ENCODE measurements around the gene DBR1.
"Not testable (repeated sequence)": the region's sequence is repeated elsewhere in the genome, so short reads cannot be mapped to it uniquely, and the experiment has no call there.

Gene DBR1

GRCh38 chr3:138186803-138187295 lies 12.1 kb upstream of the DBR1 start:
- DNase-seq (ENCODE audit: low read depth in 2 of 2): peak; percentile 64 to 67

DNA sequence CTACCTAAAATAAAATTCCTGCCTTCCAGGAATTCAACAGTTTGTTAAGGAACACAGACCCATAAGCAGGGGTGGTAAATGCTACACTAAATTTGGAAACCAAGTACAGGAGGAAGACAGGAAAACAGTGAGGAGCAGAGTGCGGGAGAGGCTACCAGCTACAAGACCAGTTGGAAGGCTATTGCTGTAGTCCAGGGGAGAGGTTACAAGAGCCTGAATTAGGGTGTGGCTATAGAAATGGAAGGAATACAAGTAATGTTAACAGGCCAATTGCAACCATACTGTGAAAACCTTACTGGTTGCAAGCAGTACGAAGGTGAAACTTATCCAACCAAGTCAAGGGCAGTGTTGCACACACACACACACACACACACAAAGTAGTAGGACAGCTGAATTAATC lies 11.5 kb upstream of the DBR1 start:
- DNase-seq (ENCODE audit: low read depth in 2 of 2): no peak

DNA sequence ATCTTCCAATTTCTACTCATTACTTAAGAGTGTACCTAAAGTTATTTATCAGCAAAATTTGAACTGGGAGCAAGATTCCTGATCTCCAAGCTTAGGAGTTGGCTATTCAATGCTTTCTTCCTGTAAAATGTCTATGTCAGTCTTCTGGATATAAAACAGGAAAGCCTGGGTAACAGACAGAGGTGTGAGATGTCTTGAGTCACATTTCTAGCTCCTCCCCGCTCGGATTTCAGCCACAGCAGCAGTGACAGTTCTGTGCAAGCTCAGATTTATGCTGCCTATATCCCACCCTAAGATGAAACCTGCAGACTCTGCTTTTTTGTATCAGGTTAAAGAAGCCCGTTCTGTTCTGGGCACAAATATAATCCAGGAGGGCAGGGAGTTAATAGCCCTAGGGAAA lies 10.3 kb upstream of the DBR1 start:
- no peak for DNase-seq (ENCODE audit: low read depth in 2 of 2)

- DNase-seq (ENCODE audit: low read depth in 2 of 2): no peak
Observed at GRCh38 chr3:138180375-138181029, 5.8 kb upstream of the DBR1 start.

DNA sequence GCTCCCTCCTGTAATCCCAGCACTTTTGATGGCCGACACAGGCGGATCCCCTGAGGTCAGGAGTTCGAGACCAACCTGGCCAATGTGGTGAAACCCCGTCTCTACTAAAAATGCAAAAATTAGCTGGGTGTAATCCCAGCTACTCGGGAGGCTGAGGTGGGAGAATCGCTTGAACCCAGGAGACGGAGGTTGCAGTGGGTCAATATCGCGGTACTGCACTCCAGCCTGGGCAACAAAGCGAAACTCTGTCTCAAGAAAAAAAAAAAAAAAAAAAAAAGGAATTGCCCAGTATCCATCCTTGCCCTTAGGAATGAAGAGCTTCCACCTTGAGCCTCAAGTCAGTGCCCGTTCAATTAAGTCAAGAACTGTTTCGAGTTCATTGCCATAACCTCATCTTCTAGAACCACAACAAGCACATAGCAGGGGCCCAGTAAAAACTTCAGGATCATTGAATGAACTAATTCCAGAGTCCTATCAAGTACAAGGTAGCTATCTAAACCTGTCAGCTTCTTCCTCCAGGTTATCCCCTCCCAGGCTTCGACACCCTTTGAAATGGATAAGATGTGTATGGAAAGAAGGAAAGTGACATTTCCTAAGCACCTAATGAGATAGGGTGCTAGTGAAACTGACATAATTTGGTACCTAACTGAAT lies 826 bp downstream of the DBR1 start:
- DNase-seq (ENCODE audit: low read depth in 2 of 2): no peak

DNA sequence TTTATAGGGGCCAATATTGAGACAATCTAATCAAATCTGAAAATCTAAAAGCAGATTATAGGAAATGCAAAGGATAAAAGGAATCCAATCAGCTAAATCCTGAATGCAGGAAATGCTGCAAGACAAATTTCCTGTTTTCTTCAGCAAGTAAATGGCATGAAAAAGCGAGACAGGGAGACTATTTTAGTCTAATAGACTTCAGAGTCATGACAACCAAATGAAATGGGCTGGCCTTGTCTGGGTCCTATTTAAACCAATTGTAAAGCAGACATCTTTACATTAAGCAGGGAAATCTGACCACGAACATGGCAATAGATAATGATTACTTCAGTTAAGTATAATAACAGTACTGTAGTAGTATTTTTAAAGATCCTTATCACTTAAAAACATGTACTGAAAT lies 2.1 kb downstream of the DBR1 start:
- no peak for DNase-seq (ENCODE audit: low read depth in 2 of 2)

GRCh38 chr3:138165061-138165460 lies 9.7 kb downstream of the DBR1 start:
- no peak for DNase-seq (ENCODE audit: low read depth in 2 of 2)

- no peak for DNase-seq (ENCODE audit: low read depth in 2 of 2)
Observed at GRCh38 chr3:138157743-138158142, 17.0 kb downstream of the DBR1 start.

- no peak for DNase-seq (ENCODE audit: low read depth in 2 of 2)
Observed at GRCh38 chr3:138154534-138154933, 20.2 kb downstream of the DBR1 start.

DNA sequence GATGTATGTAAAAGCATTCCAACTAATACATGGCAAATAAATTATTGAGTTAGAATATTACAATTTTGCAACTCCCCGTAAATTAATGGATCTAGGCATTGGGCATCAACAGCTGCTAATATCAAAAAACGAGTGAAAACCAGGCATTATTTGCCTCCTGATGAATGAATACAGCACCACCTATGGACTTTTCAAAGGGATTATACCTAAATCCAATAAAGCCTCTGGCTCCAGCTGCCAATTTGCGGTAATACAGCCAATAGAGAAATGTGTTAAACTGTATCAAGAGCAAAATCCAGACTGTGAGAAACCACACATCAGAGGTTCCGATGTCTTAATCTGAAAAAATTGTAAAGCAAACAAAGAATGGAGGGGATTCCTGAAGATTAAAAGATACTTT lies 26.2 kb downstream of the DBR1 start:
- no peak for DNase-seq (ENCODE audit: low read depth in 2 of 2)

DNA sequence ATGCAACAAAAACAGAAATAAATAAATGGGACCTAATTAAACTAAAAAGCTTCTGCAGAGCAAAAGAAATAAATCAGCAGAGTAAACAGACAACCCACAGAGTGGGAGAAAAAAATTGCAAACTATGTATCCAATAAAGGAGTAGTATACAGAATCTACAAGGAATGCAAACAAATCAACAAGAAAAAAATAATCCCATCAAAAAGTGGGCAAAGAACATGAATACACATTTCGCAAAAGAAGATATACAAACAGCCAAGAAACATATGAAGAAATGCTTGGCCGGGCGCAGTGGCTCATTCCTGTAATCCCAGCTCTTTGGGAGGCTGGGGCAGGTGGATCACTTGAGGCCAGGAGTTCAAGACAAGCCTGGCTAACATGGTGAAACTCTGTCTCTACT lies 32.5 kb downstream of the DBR1 start:
- DNase-seq (ENCODE audit: low read depth in 2 of 2): not testable (repeated sequence)

DNA sequence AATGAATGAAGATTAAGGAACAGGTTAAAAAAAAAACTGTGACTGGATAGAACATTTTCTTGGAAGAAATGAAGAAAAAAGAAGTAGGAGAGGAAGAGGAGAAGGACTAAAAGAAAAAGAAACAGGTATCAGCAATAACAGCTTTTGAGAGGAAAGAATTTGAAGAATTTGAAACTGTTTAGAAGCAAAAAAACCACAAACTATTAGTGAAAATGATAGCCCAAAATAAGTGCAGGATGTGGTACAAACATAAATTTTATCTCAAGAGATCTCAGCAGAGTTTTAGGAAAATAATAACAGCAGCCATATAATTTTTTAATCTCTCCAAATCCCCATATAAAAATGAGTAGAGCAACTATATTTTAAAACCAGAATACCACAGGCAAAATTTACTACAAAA lies 33.8 kb downstream of the DBR1 start:
- DNase-seq (ENCODE audit: low read depth in 2 of 2): no peak

DNA sequence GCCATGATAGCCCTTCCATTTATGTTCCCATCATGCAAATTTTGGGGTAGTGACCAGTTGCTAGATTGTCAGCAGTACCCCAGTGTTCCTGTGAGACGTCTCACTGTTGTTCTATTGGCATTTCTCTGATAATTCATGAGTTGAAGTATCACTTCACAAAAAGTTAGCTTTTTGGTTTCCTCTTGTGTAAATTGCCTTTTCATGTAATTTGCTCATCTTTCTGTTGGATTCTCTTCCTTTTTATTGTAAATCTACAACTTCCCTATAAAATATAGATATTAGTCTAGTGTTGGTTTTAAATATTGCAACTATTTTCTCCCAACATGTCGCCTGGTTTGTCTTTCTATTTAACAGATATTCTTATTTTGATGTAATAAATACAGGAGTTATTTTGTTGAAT lies 35.0 kb downstream of the DBR1 start:
- no peak for DNase-seq (ENCODE audit: low read depth in 2 of 2)

DNA sequence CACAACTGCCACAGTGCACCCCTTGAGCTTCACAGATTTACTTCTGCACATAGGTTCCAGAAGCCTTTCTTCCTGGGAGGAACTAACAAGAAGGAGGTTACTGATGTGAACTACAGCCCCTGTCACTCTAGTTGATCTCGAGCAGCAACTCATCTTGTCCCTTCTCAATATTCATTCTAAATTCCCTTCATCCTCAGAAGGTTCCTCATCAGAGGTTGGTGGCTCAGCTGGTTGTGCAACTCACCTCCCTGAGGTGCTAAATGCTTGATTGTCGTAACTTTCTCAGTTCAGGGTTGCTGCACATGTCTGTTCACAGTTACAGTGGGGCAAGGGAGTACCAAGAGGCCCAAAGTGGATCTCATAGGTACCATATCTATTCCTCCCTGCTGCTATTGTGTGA lies 36.9 kb downstream of the DBR1 start:
- no peak for DNase-seq (ENCODE audit: low read depth in 2 of 2)

GRCh38 chr3:138136201-138136600 lies 38.5 kb downstream of the DBR1 start:
- no peak for DNase-seq (ENCODE audit: low read depth in 2 of 2)

DNA sequence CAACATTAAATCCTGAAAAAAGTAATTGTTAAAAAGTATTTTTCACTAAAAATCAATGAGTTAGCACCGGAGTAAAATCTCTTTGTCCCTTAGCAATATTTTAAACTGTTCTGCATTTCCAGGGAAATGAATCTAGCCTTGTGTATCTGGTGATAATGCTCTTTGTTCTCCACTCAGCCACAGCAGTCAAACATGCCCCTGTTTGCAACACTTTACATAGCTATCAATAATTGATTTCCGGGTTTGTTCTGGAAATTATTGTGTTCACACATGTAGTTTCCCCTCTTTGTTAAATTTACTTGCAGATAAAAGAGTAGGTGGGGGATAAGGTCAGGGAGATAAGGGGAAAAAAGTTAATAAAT lies 38.9 kb downstream of the DBR1 start:
- DNase-seq (ENCODE audit: low read depth in 2 of 2): no peak

DNA sequence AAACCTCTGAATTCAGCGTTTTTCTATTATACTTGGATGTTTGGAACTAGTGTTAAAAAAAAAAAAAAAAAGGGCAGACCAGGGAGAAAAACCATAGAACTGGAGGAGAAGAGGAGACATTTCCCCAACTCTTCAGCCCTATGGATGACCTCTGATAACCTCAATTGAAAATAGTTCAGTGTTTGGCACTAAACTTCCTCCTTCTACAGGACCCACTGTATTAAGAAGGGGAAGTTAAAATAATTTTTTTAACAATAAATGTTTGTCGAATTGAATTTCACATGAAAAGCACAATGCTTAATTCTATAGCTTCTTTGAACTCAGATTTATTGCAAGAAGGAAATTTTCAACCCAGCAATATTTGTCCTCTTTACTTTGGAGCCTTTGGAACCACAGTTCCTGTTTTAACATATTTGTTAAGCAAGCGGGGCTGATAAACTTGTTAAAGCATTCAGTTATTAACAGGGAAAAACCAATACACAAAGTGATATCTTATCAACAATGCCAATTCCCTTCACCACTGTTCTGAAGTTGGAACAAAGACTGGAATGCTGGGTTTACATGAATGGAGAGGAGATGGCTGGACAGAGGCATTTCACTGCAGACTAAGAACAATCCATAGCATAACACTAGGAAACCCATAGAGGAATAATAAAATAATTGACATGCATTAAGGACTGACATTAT lies 39.4 kb downstream of the DBR1 start:
- no peak for DNase-seq (ENCODE audit: low read depth in 2 of 2)

DNA sequence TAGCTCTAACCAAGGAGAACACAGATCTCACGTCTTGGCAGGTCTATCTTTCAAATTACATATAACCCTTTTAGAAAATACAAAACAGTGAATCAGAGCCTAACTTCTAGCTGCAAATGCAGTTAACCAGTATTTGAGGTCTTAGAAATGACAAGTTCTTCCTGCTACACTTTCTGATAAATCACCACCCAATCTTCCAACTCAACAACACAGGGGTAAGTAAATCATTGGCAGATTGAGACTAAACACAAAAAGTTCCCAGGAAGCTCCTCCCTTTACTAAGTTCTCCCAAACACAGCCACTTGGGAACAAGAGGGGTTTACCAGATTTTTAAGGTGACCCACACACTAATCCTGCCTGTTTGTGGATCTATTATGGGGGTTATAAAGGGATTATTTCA lies 42.5 kb downstream of the DBR1 start, which contains the start of gene A4GNT:
Gene A4GNT, minus strand, starts transcription at position 152 of the 400 bp plus-strand sequence. CDS start 1,134 bp downstream, outside the sequence.
- DNase-seq (ENCODE audit: low read depth in 2 of 2): no peak

DNA sequence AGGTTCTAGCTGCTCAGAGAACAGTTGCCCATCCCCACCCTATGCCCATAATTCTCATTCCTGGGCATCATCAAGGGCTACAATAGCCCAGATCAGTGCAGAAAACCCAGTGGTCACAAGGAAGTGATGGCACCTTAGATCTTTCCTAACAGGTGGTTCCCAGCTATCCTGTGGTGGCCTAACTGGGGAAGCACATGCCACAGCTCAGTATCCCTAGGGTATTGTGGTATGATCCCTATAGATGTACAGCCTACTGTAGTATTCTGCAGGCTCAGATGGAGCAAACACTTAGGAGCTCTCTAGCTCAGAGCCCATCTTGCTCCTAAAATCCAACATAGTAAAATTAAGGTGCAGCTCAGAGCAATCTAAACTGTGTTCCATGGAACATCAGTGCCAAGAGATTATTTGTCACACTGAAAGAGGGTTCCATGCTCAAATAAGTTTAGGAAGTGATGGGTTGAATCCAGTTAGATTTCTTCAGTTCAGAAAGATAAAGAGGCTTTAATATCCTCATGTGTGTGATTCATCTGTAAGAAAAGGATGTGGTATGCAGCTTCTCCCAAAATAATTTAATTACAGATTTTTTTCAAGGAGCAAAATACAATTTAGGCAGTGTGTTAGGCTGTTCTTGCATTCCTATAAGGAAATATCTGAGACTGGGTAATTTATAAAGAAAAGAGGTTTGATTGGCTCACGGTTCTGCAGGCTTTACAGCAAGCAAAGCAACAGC lies 46.9 kb downstream of the DBR1 start:
- no peak for DNase-seq (ENCODE audit: low read depth in 2 of 2)

GRCh38 chr3:138125548-138126221 lies 49.0 kb downstream of the DBR1 start:
- DNase-seq (ENCODE audit: low read depth in 2 of 2): no peak

GRCh38 chr3:138124706-138125355 lies 49.9 kb downstream of the DBR1 start:
- no peak for DNase-seq (ENCODE audit: low read depth in 2 of 2)

Measured in fibroblast of skin of left biceps (primary cell).